22Rv1 (cell line): ENCODE data around the gene THADA.

Experiments
- H3K27ac ChIP-seq: fragments of 450-650 bp; 2 replicates; pipeline ENCODE4 v1.5.1; 2017
- CTCF ChIP-seq: fragments of 450-650 bp; IDR thresholded peaks from 2 replicates; pipeline ENCODE4 v1.5.1; 2017; ENCODE audit warnings: mild to moderate bottlenecking
- ZFX ChIP-seq: fragments of 450-650 bp; IDR thresholded peaks from 2 replicates; pipeline ENCODE4 v1.6.1; 2017; ENCODE audit warnings: antibody characterized with exemption, borderline replicate concordance

THADA gene

GRCh38 chr2:43222475-43223309 is 373.1 kb downstream of the THADA start:
- no peak for TF ChIP-seq CTCF
- no peak for TF ChIP-seq ZFX
- H3K27ac ChIP-seq: peak overlapping the region; percentile 95

- TF ChIP-seq CTCF (no peak), ZFX (no peak)
- peak overlapping the region; percentile 95 for H3K27ac ChIP-seq
Measured at GRCh38 chr2:43221763-43222474, 373.9 kb downstream of the THADA start.

- TF ChIP-seq CTCF: no peak
- TF ChIP-seq ZFX: no peak
Measured at GRCh38 chr2:43221124-43221762, 374.6 kb downstream of the THADA start.

DNA sequence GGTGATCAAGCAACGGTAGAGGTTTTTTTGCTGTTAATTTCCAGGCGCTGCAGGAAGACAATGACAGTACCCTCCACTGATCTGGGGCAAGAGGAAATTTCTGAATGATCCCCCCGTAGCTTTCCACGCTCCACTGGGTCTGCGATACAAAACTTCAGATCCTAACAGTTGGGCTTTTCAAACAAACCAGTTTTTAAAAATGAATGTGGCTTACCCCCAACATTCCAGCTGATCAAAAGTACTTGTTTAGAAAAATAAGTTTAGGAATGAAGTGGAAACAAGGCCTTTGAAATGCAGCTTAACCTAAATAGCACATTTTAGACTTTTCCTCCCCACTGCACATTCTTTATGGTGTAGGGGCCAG is 375.1 kb downstream of the THADA start:
- H3K27ac ChIP-seq: peak overlapping the region; percentile 95
- TF ChIP-seq CTCF (no peak), ZFX (no peak)

More at GRCh38 chr2:43221124-43221762, 374.6 kb downstream of the THADA start:
- H3K27ac ChIP-seq: peak overlapping the region; percentile 95

GRCh38 chr2:43220229-43220751 is 375.5 kb downstream of the THADA start:
- H3K27ac ChIP-seq: peak overlapping the region; percentile 95
- TF ChIP-seq CTCF (no peak), ZFX (no peak)

DNA sequence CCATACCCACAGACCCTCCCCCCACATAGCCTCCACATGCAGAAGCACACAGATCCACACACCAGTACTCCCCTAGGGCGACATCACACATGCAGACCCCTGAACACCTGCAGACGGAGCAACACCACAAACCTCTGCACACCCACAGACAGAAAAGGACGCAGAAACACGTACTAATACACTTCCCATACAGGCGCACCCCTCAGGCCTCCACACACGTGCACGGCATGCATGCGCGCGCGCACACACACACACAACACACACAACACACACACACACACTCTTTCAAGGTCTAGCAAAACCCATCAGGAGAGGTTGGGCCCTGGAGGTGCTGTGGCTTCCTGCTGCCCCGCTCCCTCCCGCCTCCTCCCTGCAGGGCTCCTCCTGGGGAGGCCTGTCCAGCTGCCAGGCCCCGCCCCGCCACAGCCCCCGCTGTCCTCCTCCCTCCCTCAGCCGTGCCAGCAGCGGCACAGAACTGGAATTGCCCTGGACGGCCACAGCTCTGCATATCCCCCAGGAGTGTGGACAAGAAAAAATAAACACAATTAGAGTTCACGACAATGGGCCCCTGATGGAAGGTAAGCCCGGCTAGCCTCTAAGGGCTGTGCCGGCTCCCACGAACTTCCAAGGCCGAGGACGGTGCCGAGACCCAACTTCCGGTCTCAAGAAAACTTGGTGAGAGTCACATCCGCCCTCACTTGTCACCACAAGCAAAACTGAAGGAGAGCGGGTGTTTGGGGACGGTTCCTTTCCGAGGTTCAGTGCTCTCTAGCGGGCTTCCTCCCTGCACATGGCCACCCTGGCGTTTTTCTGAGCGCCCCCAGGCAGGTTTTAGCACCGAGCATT is 376.2 kb downstream of the THADA start:
- no peak for TF ChIP-seq CTCF
- no peak for TF ChIP-seq ZFX
- H3K27ac ChIP-seq: peak overlapping the region; percentile 95
